HCT116 (cell line): ENCODE measurements around the gene P2RX5. TPM values are rescaled to one million over a fixed set of nuclear protein-coding genes. Genes with fewer than 3 reads are reported as not detected.
A peak's percentile ranks its signal among the peaks of the same experiment; 100 is the strongest.

Source experiments
- ATAC-seq: fragments of 200-7000 bp; cut with Tn5 transposase; 2 replicates; pipeline ENCODE4 v1.9.1; 2020; ENCODE audit warnings: mild to moderate bottlenecking, moderate library complexity
- BruUV-seq: library from RNA; stranded (reverse); fragments of 400-500 nt; replicated peaks from 2 replicates; lab custom pipeline; 2021; lab: Mats Ljungman, UMichigan
- CTCF ChIA-PET: fragments of 300-600 bp; sonication (Branson Sonifier 250); formaldehyde crosslinking; loops from one replicate; lab custom pipeline; 2021; ENCODE audit warnings: antibody characterized with exemption; lab: Charles Lee
- POLR2A ChIA-PET: fragments of 300-600, 350-600 bp; sonication (Branson Sonifier 250); formaldehyde crosslinking; loops from one replicate; lab custom pipeline; 2021; ENCODE audit warnings: antibody characterized with exemption; lab: Charles Lee
- RAD21 ChIA-PET, 2 experiments: fragments of 300-600 bp; sonication (Branson Sonifier 250); formaldehyde crosslinking; loops; one replicate each; lab custom pipeline; 2023; ENCODE audit warnings: low total read pairs in 2 of 2; ENCODE audit not compliant: uncharacterized antibody in 2 of 2, unreplicated experiment in 2 of 2, low non-redundant PET in 1 of 2; lab: Charles Lee
- DNase-seq: peaks from one replicate; pipeline ENCODE4 v3.0.0-alpha.2; 2010; ENCODE audit warnings: low read depth, low spot score
- H2AFZ ChIP-seq: fragments of 200-600 bp; shearing (Covaris generic), sonication (generic); 2 replicates; pipeline ENCODE4 v1.6.1; 2017; ENCODE audit warnings: low read depth, mixed run types, mixed read lengths, antibody characterized with exemption, low read length; ENCODE audit not compliant: poor library complexity, severe bottlenecking
- H3K27ac ChIP-seq: 2 replicates; pipeline ENCODE4 v1.5.1; 2012; ENCODE audit warnings: low read depth, low read length
- H3K27me3 ChIP-seq: fragments of 200-600 bp; sonication (generic); 2 replicates; pipeline ENCODE4 v1.6.1; 2016; ENCODE audit warnings: mixed run types, low read length, mixed read lengths; ENCODE audit not compliant: insufficient read depth
- H3K36me3 ChIP-seq, 2 experiments: fragments of 200-500 bp in 1 of 2; fragments of 200-600 bp in 1 of 2; sonication (Bioruptor generic) in 1 of 2; sonication (generic) in 1 of 2; 2 replicates each; pipeline versions ENCODE4 v1.5.1 to v1.6.1; 2014 to 2016; ENCODE audit warnings: low read length in 2 of 2, inconsistent platforms in 1 of 2, mixed read lengths in 1 of 2, mixed run types in 1 of 2; ENCODE audit not compliant: insufficient read depth in 2 of 2, control insufficient read depth in 1 of 2
- H3K4me1 ChIP-seq, 2 experiments: fragments of 200-600 bp in 1 of 2; sonication (generic) in 1 of 2; 2 replicates each; pipeline versions ENCODE4 v1.5.1 to v1.6.1; 2012 to 2017; ENCODE audit warnings: low read length in 2 of 2, inconsistent platforms in 1 of 2, mild to moderate bottlenecking in 1 of 2, mixed read lengths in 1 of 2, mixed run types in 1 of 2, moderate library complexity in 1 of 2; ENCODE audit not compliant: insufficient read depth in 2 of 2, control insufficient read depth in 1 of 2
- H3K4me2 ChIP-seq: fragments of 200-600 bp; sonication (generic); 2 replicates; pipeline ENCODE4 v1.6.1; 2017; ENCODE audit warnings: mixed run types, low read length, mixed read lengths
- H3K4me3 ChIP-seq, 2 experiments: fragments of 200-600 bp in 1 of 2; sonication (generic) in 1 of 2; replicated peaks in 1 of 2; 2 replicates each; pipeline ENCODE4 v1.5.1; 2011 to 2016; ENCODE audit warnings: low read length in 2 of 2, control low read depth in 1 of 2, low read depth in 1 of 2, mild to moderate bottlenecking in 1 of 2, mixed read lengths in 1 of 2, mixed run types in 1 of 2
- H3K79me2 ChIP-seq: fragments of 200-600 bp; sonication (generic); 2 replicates; pipeline ENCODE4 v1.6.1; 2017; ENCODE audit warnings: mild to moderate bottlenecking, mixed run types, low read length, moderate library complexity, mixed read lengths; ENCODE audit not compliant: insufficient read depth
- H3K9ac ChIP-seq: fragments of 200-600 bp; sonication (generic); 2 replicates; pipeline ENCODE4 v1.6.1; 2016; ENCODE audit warnings: low read length, mixed read lengths
- H3K9me2 ChIP-seq: fragments of 200-600 bp; sonication (generic), shearing (Covaris generic); 2 replicates; pipeline ENCODE4 v1.6.1; 2017; ENCODE audit warnings: mixed run types, mild to moderate bottlenecking, moderate library complexity; ENCODE audit not compliant: insufficient read depth
- H3K9me3 ChIP-seq, 2 experiments: fragments of 200-500 bp in 1 of 2; fragments of 200-600 bp in 1 of 2; sonication (Bioruptor generic) in 1 of 2; sonication (generic) in 1 of 2; 2 replicates each; pipeline ENCODE4 v1.6.1; 2014 to 2017; ENCODE audit warnings: low read length in 2 of 2, mixed read lengths in 2 of 2, inconsistent platforms in 1 of 2, low read depth in 1 of 2, mild to moderate bottlenecking in 1 of 2, mixed run types in 1 of 2, moderate library complexity in 1 of 2; ENCODE audit not compliant: control insufficient read depth in 1 of 2, insufficient read depth in 1 of 2
- H4K20me1 ChIP-seq: fragments of 200-600 bp; sonication (generic), shearing (Covaris generic); 2 replicates; pipeline ENCODE4 v1.6.1; 2017; ENCODE audit warnings: mixed run types, mild to moderate bottlenecking, moderate library complexity; ENCODE audit not compliant: insufficient read depth
- EGR1 ChIP-seq: IDR thresholded peaks from 2 replicates; pipeline ENCODE4 v1.6.1; 2012; ENCODE audit warnings: low read depth
- ELF1 ChIP-seq: IDR thresholded peaks from 2 replicates; pipeline ENCODE4 v1.6.1; 2012; ENCODE audit warnings: low read depth, borderline replicate concordance
- FOSL1 ChIP-seq: IDR thresholded peaks from 2 replicates; pipeline ENCODE4 v1.6.1; 2012; ENCODE audit warnings: low read depth
- JUND ChIP-seq: IDR thresholded peaks from 2 replicates; pipeline ENCODE4 v1.6.1; 2012
- RAD21 ChIP-seq: IDR thresholded peaks from 2 replicates; pipeline ENCODE4 v1.6.1; 2012; ENCODE audit warnings: low read depth, mild to moderate bottlenecking
- SIN3A ChIP-seq: IDR thresholded peaks from 2 replicates; pipeline ENCODE4 v1.6.1; 2012; ENCODE audit warnings: low read depth
- SP1 ChIP-seq: IDR thresholded peaks from 2 replicates; pipeline ENCODE4 v1.6.1; 2012; ENCODE audit warnings: low read depth
- TCF7L2 ChIP-seq: IDR thresholded peaks from 2 replicates; pipeline ENCODE4 v1.7.0; 2011; ENCODE audit warnings: borderline replicate concordance, inconsistent platforms; ENCODE audit not compliant: insufficient read depth, insufficient read length; ENCODE audit errors: extremely low read depth
- intact Hi-C: fragments of 100-400 bp; cut with micrococcal nuclease; formaldehyde crosslinking; loops from 2 replicates; pipeline ENCODE4 v1.10.0; 2022
- total RNA-seq: library from RNA; stranded (reverse); gene quantifications from one replicate; pipeline ENCODE4 v1.2.1, GENCODE V29; 2021; ENCODE audit not compliant: unreplicated experiment
- TF ChIP-seq, protein P1 (sequence below): IDR thresholded peaks from 2 replicates; pipeline ENCODE4 v1.6.1; 2012

Gene P2RX5
- total RNA-seq, 1 experiment from 2014 or later: 9.0 TPM

DNA sequence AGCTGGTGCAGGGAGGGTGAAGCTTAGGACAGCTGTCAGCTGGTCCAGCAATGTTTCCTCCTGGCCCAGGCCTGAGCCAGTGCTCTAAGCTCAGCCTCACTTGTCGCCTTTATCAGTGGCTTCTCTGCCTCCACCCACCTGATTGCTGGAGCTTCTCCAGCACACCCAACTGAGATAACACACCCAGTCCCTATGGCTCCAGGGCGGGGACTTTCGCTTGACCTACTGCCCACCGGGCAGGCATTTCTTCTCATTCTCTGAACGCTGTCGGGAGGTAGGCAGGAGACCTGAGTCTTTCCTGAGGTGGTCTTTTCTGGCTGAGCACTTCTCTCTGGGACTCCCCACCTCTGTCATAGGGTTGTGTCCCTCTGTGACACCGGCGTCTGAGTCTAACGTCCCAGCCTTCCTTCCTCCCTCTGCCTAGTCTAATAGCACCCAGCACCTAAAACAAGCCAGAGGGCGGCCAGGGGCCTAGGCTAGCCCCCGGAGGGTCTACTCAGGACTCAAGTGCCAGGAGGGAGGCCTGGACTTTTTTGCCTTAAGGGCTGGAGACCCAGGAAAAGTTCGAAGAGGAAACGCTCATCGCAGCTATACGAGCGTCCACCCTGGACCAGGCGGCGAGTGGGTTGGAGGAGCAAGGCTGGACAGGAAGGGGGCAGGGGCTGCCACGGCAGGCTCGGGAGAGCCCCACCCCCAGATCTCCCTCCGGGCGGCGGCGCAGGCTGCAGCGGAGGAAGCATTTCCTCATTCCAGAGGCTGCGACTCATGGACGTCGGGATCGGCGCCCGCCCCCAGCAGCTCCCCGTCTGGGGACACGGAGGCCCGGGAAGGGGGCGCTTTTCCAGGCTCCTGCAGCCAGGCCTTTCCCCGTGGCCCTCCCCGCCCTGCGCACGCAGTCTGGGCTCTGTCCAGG is 28.3 kb downstream of the P2RX5 start:
- intact Hi-C loops: no loop called here
- no peak overlapping the region for H2AFZ ChIP-seq
- H3K27me3 ChIP-seq: no peaks in the 10 kb centered on the region
- H3K27ac ChIP-seq: peak overlapping the region; percentile 97
- peak overlapping the region; percentile 97 for H3K9ac ChIP-seq
- CTCF ChIA-PET: interaction anchor here (0.8 to 2.8 kb wide), 2 partner anchors 15 to 20 kb away, joined by 3 to 11 read pairs; no protein-coding TSS in a partner anchor
- H3K9me2 ChIP-seq: no peaks in the 10 kb centered on the region
- RAD21 ChIA-PET: no interaction called here
- peaks cover 8 to 20% of the 10 kb centered on the region in 2 experiments for H3K4me1 ChIP-seq
- H3K9me3 ChIP-seq: no peaks in the 10 kb centered on the region
- no peaks in the 10 kb centered on the region; the same call in 1 of the 2 replicates for H4K20me1 ChIP-seq
- no peaks in the 10 kb centered on the region for H3K36me3 ChIP-seq
- peaks cover 42% of the 10 kb centered on the region for H3K79me2 ChIP-seq
- peak overlapping the region; percentile 74 for H3K4me2 ChIP-seq
- ATAC-seq: peak; percentile 74
- no peak for DNase-seq
- BruUV-seq: TSS peak; percentile 42
- POLR2A ChIA-PET: interaction anchor here (1.0 to 1.8 kb wide), 4 partner anchors 10 to 32 kb away, joined by 3 to 5 read pairs (median 3); partner anchors contain the start of genes CTNS and SHPK
- TF ChIP-seq SP1 (peak; percentile 40; the same call in 1 of the 2 replicates), ELF1 (no peak; the same call in 1 of the 2 replicates), RAD21 (no peak), FOSL1 (peak; percentile 62), TCF7L2 (no peak), SIN3A (peak; percentile 94), EGR1 (peak; percentile 38; the same call in 1 of the 2 replicates), JUND (peak; percentile 50)
- TF ChIP-seq, protein P1, sequence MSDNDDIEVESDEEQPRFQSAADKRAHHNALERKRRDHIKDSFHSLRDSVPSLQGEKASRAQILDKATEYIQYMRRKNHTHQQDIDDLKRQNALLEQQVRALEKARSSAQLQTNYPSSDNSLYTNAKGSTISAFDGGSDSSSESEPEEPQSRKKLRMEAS: peak; percentile 58; the same call in 1 of the 2 replicates
- peak overlapping the region; percentile 74 to 85 for H3K4me3 ChIP-seq
